Pulmonary artery endothelial cell (primary cell): ENCODE data around the gene FAM98B. TPM values are rescaled to one million over a fixed set of nuclear protein-coding genes. Genes with fewer than 3 reads are reported as not detected.
A peak's percentile ranks its signal among the peaks of the same experiment; 100 is the strongest.
"Not testable (repeated sequence)": the region's sequence is repeated elsewhere in the genome, so short reads cannot be mapped to it uniquely, and the experiment has no call there.

ENCODE experiments used
- DNase-seq: peaks from one replicate; pipeline ENCODE4 v3.0.0-alpha.2; 2011; ENCODE audit warnings: low read depth, low spot score
- total RNA-seq: library from RNA; depleted of rRNA; stranded (reverse); fragments of >200 nt; gene quantifications from 2 replicates; pipeline ENCODE4 v1.2.3, GENCODE V29; 2014

The FAM98B gene
- 7.0 and 13.3 TPM in 2 replicates for total RNA-seq

DNA sequence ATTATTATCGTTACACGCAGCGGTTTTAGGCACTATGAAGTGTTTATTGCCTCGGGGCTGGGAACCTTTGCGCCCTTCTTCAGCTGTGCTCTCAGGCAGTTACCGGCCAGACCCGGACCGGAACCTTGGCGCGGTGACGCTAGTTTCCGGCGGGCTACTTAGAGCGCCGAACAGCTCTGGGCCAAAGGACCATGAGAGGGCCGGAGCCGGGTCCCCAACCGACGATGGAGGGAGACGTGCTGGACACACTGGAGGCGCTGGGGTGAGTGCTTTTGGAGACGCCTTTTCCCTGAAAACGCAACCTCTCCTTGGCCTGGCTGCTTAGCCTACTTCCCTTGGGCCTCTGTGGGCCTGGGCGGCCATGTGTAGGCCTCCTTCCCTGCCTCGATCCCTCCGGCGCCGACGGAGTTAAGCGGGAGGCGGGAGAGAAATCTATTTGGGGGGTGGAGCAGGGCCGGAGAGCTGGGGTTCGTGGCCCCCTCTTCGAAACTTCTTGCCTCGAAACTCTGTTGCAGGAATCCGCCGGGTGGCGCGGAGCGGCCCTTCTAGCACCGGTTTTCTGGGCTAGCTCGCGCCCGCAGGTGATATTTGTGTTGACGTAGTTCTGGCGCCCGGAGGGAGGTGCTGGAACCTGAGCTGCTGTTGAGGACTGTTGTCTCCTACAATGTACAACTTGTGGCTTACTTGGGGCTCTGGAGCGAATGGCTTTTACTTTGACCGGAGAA, at the start of gene FAM98B:
Gene FAM98B (plus strand): TSS at position 157 of the 725 bp plus-strand sequence. CDS start 35 bp downstream, at position 192.
- peak; percentile 55 for DNase-seq

DNA sequence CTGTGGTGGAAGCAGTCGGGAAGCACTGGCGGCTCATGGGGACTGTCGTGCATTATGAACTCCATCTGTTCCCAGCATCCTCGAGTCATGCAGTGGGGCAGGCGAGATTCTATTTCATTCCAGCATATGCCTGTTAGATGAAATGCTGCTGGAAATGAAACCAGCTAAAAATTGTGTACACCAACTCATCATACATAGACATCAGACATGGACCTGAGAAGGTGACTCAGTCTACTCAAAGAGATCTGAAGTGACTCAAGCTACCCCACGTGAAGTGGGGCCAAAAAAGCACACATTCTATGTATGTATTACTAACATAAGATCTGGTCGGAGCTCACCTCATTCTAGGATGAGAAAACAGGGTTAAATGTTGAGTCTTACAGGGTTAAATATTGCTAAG, 47.5 kb upstream of the FAM98B start:
- no peak for DNase-seq

DNA sequence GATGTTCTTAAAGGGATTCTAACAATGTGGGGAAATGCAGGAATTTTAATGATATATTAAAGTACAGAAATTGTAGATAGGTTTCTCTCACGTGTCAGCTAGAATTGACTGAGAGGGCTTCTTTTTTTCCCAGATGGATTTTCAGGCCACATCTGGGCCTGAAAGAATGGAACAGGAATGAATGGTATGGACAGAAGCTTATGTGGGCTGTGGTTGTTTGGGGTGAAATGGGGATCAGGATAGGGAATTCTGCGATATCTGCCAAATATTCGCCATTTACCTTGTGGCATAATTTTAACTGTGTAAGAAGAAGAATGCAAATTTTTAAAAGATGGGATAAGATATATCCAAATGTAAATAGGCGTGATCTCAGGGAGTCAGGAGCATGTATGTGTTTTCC, 45.4 kb upstream of the FAM98B start:
- no peak for DNase-seq

DNA sequence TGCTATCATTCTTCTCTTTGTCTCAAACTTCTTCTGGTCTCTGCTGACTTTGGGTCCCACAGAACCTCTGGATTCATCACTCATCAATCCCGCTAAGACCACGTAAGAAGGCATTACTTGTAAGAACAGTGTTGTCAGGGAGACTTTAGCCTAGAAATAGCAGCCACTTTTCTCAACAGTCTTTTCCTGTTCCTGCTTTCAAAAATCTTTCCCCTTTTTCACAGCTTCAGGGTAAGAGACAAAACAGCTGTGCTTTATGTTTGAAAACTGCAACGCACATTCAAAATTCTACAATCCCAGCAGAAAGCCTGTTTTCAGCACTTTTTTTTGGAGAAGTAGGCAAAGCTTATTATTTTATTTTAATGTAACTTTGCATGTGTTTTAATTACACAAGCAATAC, 42.0 kb upstream of the FAM98B start:
- no peak for DNase-seq

DNA sequence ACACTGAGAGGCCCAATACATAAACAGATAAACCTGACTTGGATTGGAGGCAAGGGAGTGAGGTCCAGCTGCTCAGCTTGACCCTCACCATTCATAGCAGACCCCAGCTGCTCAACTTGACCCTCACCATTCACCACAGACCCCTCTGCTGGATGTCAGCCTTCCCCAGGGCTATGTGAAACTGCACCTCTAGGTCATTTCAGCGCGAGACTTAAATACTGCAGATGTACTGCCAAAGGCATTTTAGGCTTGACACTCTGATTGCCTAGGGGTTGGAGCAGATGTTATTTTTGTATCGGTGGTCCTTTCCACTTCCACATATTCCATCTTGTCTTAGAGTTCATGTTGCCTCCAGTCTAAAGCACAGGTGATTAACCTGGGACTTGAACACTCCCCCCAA, 41.5 kb upstream of the FAM98B start:
- no peak for DNase-seq

DNA sequence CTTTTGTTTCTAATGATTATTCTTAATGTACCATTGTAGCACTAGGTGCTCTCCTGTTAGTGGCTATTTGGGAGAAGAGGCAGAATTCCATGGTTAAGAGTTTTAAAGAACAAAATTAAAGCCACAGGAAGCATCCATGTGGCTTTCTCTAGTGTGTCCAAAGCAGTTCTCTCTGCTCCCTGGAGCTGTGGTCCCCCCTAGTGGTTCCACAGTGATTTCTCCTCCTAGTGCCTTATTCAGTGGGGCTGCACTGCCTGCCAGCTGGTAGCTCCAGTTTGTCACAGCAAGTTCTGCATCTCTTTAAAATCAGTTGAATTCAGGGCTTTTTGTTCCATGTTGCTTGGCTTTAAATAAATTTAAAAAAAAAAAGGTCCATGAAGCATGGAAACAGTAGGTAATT, 39.6 kb upstream of the FAM98B start:
- peak; percentile 10 for DNase-seq

DNA sequence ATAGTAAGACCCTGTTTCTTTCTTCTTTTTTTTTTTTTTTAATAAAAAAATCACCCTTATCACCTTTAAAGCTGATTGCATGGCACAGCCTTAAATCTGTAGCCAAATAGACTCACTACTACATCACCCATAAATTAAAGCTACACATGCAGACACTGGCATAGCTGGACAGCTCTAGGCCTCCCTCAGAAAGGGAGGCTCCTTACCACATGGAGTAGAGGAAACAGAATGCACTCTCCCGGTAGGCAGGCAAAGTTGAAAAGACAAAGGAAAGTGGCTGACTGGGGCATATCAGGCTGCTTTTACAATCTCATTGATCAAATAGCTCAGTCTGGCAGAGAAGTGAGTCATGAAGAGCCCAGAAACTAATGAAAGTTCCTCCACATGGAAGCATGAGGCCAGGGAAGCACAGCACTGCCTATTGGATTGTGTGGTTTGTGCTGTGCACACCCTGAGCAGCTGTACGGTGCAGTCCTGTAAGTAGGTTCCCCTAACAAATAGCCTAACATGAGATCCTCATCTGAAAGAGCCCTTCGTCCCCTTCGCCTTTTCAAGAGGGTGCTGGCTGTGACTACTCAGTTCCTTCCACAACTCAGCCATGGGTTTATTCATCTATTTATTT, 32.7 kb upstream of the FAM98B start:
- DNase-seq = no peak

DNA sequence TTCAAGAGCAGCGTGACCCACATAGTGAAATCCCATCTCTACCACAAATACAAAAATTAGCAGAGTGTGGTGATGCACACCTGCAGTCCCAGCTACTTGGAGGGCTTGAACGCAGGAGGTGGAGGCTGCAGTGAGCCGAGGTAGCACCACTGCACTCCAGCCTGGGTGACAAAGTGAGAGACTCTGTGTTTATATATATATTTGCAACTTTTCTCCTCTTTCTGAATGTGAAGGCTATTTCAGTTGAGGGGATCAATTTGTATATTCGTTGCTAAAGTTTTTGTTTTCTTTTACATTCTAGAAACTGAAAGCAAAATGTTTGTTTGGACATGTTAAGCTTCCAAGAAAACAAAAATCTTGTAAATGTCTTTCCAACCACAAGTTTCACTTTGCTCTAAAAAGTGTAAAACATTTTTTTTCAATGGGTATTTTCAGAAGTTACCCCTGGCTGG, 29.8 kb upstream of the FAM98B start:
- no peak for DNase-seq

DNA sequence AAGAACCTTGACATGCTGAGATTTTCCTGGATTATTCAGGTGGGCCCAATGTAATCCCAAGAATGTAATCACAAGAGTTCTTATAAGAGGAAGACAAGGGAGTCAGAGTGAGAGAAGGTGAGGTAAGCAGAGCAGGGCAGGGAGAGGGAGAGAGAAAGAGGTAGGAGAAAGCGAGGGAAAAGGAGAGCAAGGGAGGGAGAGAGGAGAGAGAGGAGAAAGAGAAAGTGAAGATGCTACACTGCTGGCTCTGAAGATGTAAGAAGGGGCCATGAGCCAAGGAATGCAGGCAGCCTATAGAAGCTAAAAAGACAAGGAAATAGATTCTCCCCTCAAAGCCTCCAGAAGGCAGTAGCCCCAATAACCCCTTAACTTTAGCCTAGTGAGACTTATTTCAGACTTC, 28.7 kb upstream of the FAM98B start:
- no peak for DNase-seq

DNA sequence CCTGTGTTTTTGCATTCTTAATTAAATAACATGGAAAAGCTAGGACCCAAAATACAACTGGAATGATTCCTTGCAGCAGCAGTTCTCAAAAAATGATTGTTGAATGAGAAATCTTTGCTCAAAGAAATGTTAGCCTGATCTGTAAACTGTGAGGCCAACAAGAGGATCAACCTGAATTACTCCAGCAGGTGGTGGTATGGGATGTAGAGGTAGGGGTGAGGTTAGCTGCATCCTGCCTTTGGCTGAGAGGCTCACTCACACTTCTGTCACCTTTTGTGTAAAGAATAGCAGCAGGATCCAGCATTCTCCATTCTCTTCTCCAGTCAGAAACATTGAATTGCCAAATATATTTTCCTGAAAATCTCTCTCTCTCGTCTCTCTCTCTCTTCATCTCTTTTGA, 26.5 kb upstream of the FAM98B start:
- DNase-seq = no peak

DNA sequence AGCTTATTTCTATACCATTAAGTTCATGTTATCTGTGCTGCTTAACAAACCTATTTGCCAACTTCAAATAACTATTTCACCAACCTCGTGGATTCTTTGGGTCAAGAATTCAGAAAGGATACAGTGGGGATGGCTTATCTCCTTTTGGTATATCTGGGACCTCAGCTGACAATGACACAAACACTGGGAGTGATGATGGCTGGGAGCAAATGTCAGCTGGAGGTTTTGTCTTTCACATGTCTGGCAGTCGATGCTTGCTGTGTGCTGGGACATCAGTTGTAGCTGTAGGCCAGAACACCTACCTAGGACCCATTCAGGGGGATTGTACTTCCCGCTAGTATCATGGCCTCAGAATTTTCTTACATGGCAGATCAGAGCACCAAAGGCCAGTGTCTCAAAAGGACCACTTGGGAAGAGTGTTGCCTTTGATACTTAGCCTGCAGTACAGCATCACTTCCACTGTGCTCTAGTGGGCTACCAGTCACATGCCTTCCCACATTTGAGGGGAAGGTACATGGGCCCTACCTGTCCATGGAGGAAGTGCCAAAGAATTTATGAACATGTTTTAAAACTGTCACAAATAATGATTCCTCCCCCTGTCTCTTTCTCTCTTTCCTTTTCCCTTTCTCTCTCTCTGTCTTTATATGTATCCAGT, 23.7 kb upstream of the FAM98B start:
- DNase-seq = no peak

DNA sequence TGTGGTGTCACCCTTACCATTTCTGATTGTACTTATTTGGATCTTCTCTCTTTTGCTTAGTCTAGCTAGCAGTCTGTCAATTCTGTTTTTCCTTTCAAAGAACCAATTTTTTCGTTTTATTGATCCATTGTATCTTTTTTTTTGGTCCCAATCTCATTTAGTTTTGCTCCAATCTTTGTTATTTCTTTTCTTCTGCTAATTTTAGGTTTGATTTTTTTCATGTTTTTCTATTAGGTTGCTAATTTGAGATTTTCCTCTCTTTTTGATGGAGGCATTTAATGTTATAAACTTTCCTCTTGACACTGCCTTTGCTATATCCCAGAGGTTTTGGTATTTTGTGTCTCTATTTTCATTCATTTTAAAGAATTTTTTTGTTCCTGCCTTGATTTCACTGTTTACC, 16.9 kb upstream of the FAM98B start:
- no peak for DNase-seq

DNA sequence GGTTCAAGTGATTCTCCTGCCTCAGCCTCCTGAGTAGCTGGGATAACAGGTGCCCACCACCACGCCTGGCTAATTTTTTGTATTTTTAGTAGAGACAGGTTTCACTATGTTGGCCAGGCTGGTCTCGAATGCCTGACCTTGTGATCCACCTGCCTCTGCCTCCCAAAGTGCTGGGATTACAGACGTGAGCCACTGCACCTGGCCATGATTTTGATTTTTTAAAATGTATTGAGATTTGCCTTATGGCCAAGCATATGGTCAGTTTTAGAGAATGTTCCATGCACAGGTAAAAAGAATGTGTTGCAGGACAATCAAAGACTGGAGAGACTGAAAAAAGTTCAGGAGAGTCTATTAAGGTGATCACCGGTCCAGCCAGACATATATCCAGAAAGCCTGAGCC, 16.3 kb upstream of the FAM98B start:
- not testable (repeated sequence) for DNase-seq

DNA sequence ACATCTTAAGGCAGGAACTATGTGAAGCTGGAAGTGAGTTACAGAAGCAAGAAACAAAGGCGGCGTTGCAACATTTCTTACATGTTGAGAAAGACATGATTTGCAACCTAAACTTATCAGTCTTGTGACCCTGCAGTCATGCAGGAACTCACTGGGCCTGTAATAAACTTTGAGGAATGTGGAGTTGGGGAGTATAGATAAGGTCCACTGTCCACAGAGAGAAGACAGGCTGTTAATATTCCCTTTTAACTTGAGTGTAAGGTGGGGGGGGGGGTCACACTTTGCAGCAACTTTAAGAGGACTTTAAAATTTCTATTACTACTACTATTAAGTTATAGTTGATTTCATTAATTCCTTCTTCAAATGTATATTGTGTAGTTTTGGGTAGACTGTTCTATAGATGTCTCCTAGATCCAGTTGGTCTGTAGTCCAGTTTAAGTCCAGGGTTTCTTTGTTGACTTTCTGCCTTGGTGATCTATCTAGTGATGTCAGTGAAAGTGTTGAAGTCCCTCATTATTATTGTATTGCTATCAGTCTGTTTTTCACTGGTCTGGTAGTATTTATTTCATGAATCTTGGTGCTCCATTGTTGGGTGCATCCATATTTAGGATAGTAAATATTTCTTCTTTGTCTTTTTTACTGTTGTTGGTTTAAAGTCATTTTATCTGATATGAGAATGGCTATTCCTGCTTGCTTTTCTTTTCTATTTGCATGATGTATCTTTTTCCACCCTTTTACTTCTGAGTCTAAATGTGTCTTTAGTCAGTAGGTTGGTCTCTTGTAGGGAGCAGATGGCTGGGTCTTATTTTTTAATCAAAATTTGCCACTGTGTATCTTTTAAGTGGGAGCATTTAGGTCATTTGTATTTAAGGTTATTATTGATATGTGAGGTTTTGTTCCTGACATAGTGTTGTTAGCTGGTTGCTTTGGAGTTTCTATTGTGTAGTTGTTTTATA, 15.6 kb upstream of the FAM98B start:
- DNase-seq = no peak

DNA sequence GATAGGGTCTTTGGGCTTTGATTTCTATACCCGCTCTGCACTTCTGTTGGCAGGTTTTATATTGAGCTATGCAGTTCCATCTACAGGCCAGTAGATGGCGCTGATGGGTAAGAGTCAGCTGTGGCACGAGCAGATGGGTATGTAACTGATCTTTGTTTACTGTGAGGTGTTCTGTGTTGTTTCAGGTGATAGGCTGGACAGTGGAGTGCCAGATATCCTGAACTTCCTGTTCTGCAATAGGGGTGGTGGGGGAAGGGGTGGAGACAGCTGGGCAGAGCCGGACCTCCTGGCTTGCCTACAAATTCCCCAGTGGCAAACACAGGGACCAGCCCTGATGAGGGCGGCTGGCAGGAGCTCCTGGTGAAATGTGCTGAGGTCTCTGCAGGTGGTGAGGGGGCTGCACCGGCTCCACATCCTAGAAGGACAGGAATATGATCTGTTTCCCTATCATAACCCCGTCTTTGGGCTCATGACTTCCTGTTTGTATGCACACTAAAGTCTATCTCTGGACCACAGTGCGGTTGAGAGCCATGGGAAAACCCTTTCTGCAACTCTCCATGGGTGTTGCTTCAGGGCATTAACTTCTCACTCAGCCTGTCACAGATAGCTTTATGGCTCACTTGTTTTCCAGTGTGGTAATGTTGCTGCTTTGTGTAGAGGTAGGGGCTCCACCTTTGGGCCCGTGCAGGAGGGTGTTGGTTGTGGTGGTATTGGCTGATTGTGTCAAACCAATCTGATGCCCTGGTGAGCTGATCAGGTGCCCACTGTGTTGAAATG, 13.4 kb upstream of the FAM98B start:
- DNase-seq = peak; percentile 30

DNA sequence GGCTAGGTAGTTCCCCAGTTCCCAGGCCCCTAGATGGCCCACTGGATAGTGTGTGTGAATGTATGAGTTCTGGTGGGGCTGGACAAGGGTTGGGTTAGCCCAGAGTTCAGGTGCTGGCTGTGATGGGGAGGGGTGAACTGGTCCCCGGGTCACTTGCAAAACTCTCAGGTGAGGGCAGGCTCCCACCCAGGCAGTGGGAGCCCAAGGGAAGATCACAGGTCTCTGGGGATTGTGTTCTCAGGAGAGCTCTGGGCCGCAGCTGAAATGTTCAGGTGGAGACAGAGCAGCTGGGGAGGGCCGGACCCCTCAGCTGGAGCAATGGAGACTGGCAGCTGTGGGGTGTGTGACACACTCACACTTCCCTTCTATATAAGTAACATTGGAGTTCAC, 12.8 kb upstream of the FAM98B start:
- DNase-seq = no peak

DNA sequence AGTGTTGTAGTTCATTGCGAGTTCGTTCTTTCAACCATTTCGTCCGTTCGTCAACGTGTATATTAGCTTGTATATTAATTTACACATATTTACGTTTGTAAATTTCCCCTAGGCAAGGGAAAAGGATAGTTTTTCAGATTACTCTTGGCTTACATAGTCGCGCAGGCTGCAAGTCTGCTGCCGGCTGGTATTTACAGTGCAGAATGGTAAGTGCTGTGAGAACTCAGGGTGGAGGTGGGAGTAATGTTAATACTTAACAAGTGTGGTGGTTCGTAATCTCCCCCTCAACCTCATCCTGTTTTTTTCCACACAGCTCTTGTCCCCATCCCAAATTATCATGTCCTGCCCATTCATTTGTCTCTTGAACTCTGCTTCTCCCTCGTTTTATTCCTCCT, 766 bp downstream of the FAM98B start:
- no peak for DNase-seq

DNA sequence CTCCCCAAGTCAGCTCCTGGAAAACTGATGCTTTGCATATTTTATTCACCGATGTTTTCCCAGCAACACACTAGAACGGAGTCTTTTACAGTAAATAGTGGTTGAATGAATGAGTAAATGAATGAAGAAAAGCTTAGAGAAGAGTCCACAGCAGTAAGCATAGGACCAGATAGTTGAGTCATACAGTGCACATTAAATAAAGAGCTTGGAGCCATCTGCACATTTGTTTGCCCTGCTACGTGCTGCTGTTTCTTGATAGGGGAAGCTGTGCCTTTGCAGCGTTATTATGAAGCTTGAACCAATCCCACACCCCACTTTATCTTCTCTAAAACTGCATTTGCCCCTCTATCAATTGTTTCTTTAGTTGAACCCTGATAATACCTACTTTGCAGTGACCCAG, 1.2 kb downstream of the FAM98B start:
- DNase-seq = no peak

DNA sequence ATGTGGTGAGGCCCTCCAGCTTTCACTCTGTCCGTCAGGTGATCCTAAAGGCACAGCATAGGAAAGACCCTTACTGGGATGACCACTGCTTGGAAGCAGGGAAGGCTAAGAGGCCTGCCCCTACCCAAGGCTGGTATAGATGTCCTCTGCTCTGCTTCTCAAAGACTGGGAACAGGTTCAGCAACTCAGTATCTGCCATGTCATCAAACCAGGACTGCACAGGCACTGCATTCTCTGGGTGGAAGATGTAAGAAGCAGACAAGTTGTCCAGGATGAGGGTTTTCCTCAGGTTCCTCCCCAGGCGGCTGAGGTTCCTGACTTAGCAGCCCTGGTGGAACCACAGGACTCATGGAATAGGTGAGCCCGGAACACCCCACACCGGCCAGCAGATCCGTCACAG, 4.7 kb downstream of the FAM98B start:
- no peak for DNase-seq

DNA sequence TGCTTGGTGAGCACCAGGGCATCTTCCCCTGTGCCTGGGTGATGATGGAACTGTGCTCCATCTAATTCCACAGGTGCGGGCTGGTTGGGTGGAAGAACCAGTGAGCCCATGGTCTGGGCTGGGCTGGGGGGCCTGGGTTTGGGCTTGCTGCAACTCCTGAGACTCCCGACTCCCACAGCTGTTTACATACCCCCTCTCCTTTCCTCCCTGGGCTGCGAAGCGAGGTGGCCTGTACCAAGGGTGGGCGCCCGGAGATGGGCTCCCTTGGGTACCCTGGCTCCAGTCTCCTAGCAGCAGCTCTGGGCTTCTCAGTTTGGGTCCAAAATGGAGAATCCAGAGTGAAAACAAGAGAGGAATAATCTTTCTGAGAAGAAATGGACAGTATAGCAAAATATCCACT, 5.6 kb downstream of the FAM98B start:
- no peak for DNase-seq

DNA sequence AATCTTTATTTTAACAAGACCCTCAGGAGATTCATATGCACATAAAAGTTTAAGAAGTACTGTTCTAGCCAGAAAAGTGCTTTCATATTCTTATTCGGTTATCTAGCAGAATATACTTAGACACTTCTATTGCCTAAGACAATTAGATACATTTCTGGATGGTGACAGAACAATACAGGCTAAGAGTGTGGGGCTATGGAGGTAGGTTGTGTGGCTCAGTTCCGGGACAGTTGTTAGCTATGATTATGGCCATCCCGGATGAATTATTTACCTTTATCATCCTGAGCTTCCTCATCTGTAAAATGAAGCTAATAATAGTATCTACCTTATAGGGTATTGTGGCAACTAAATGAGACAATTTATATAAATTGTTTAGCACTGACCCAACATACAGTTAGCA, 6.6 kb downstream of the FAM98B start:
- DNase-seq = no peak
